Panc1 (cell line): ENCODE results near the gene ZNF398. TPM values are rescaled to one million over a fixed set of nuclear protein-coding genes. Genes with fewer than 3 reads are reported as not detected.

Experiments used
- ATAC-seq: fragments of 200-7000 bp; cut with Tn5 transposase; 2 replicates; pipeline ENCODE4 v1.9.1; 2020; ENCODE audit warnings: mild to moderate bottlenecking, moderate library complexity
- BruUV-seq: library from RNA; stranded (reverse); fragments of 400-500 nt; replicated peaks from 2 replicates; lab custom pipeline; 2021; lab: Mats Ljungman, UMichigan
- CTCF ChIA-PET: fragments of 300-600 bp; sonication (Branson Sonifier 250); formaldehyde crosslinking; loops from one replicate; lab custom pipeline; 2022; ENCODE audit warnings: antibody characterized with exemption; lab: Charles Lee
- POLR2A ChIA-PET: fragments of 300-600 bp; sonication (Branson Sonifier 250); formaldehyde crosslinking; loops from one replicate; lab custom pipeline; 2022; ENCODE audit warnings: antibody characterized with exemption; lab: Charles Lee
- DNase-seq: peaks from one replicate; pipeline ENCODE4 v3.0.0-alpha.2; 2010; ENCODE audit warnings: low read depth, low spot score
- H3K27ac ChIP-seq: 2 replicates; pipeline ENCODE4 v1.5.1; 2011; ENCODE audit warnings: mild to moderate bottlenecking, low read length, inconsistent platforms
- H3K27me3 ChIP-seq: fragments of 200-500 bp; sonication (Bioruptor generic); 2 replicates; pipeline ENCODE4 v1.6.0; 2014; ENCODE audit warnings: low read length, inconsistent platforms; ENCODE audit not compliant: control insufficient read depth, insufficient read depth
- H3K36me3 ChIP-seq: fragments of 200-500 bp; sonication (Bioruptor generic); 2 replicates; pipeline ENCODE4 v1.5.1; 2014; ENCODE audit warnings: inconsistent platforms, mild to moderate bottlenecking, low read length, moderate library complexity; ENCODE audit not compliant: control insufficient read depth, insufficient read depth
- H3K4me1 ChIP-seq: 2 replicates; pipeline ENCODE4 v1.5.1; 2011; ENCODE audit warnings: inconsistent platforms, mild to moderate bottlenecking, low read length, moderate library complexity; ENCODE audit not compliant: control insufficient read depth, insufficient read depth
- H3K4me3 ChIP-seq, 2 experiments: 2 replicates each; pipeline ENCODE4 v1.5.1; 2011 to 2012; ENCODE audit warnings: low read depth in 2 of 2, low read length in 2 of 2, mild to moderate bottlenecking in 2 of 2, inconsistent platforms in 1 of 2, moderate library complexity in 1 of 2
- H3K9me3 ChIP-seq: fragments of 200-500 bp; sonication (Bioruptor generic); 2 replicates; pipeline ENCODE4 v1.5.1; 2014; ENCODE audit warnings: low read depth, mild to moderate bottlenecking, inconsistent platforms, low read length, moderate library complexity; ENCODE audit not compliant: control insufficient read depth, insufficient read depth
- CTCF ChIP-seq: fragments of 450-650 bp; IDR thresholded peaks from 2 replicates; pipeline ENCODE4 v1.5.1; 2017; ENCODE audit warnings: mild to moderate bottlenecking
- POLR2AphosphoS5 ChIP-seq: IDR thresholded peaks from 2 replicates; pipeline ENCODE4 v1.6.1; 2012; ENCODE audit warnings: mild to moderate bottlenecking, low read depth, low read length, moderate library complexity
- REST ChIP-seq, 2 experiments: IDR thresholded peaks; 2 replicates each; pipeline ENCODE4 v1.6.1; 2011 to 2012; ENCODE audit warnings: low read depth in 2 of 2, control low read depth in 1 of 2, low read length in 1 of 2, mild to moderate bottlenecking in 1 of 2, moderate library complexity in 1 of 2; ENCODE audit not compliant: insufficient read depth in 1 of 2
- SIN3A ChIP-seq: IDR thresholded peaks from 2 replicates; pipeline ENCODE4 v1.6.1; 2012; ENCODE audit warnings: low read depth, mild to moderate bottlenecking, low read length, moderate library complexity, borderline replicate concordance; ENCODE audit not compliant: insufficient read depth
- TCF7L2 ChIP-seq: IDR thresholded peaks from 2 replicates; pipeline ENCODE4 v1.6.1; 2011; ENCODE audit warnings: mild to moderate bottlenecking, low read depth, low read length, inconsistent platforms
- in situ Hi-C: cut with HindIII; loops from 2 replicates; pipeline ENCODE4 v1.10.0; 2016; ENCODE audit warnings: low sequenced_read_pairs, low pct_unique_long_range_greater_than_20kb
- intact Hi-C: fragments of 100-400 bp; cut with micrococcal nuclease; formaldehyde crosslinking; loops from one replicate; pipeline ENCODE4 v1.10.0; 2022; ENCODE audit not compliant: unreplicated experiment
- total RNA-seq: library from RNA; stranded (reverse); gene quantifications from one replicate; pipeline ENCODE4 v1.2.1, GENCODE V29; 2021; ENCODE audit not compliant: unreplicated experiment

ZNF398 gene
- total RNA-seq, 1 experiment from 2014 or later, result 14.1 TPM

DNA sequence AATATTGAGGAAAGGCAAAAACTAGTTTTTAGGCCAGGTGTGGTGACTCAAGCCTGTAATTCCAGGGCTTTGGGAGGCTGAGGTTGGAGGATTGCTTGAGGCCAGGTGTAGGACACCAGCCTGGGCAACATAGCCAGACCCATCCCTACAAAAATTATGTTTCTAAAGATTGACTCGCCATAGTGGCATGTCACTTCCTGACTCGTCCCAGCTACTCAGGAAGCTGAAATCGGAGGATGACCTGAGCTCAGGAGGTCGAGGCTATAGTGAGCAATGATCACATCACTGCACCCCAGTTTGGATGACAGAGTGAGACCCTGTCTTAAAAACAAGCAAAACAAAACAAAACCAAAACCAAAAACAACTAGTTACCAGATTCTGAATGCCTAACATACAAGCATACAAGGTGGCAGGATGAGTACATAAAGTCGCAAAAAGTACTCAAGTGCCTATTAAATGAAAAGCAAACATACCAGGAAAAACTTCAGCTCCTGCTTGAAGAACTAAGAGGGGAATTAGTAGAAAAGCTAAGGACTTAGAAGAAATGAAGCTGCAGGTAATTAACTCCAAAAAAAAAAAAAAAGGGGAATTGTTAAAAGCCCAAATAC, 14.1 kb downstream of the ZNF398 start:
- Histone ChIP-seq H3K27me3 (no peaks in the 10 kb centered on the region), H3K4me1 (peaks cover 5% of the 10 kb centered on the region; the same call in 1 of the 2 replicates), H3K4me3 (no peak overlapping the region), H3K36me3 (peaks cover 9% of the 10 kb centered on the region; the same call in 1 of the 2 replicates), H3K27ac (no peak overlapping the region), H3K9me3 (no peaks in the 10 kb centered on the region)
- in situ Hi-C loops, result no loop called here
- CTCF ChIA-PET, result no interaction called here
- POLR2A ChIA-PET, result no interaction called here
- no peak for TF ChIP-seq CTCF
- no peak for TF ChIP-seq SIN3A
- no peak for TF ChIP-seq REST (IDR thresholded peaks at IDR 0.05; ENCODE audit: insufficient read depth in 1 of 2, low read depth in 2 of 2, low read length in 1 of 2)
- TF ChIP-seq TCF7L2, result no peak
- TF ChIP-seq POLR2AphosphoS5, result no peak
- BruUV-seq, result TSS peak; percentile 39
- intact Hi-C loops, result no loop called here
- DNase-seq, result no peak
- ATAC-seq, result no peak; the same call in 1 of the 2 replicates

DNA sequence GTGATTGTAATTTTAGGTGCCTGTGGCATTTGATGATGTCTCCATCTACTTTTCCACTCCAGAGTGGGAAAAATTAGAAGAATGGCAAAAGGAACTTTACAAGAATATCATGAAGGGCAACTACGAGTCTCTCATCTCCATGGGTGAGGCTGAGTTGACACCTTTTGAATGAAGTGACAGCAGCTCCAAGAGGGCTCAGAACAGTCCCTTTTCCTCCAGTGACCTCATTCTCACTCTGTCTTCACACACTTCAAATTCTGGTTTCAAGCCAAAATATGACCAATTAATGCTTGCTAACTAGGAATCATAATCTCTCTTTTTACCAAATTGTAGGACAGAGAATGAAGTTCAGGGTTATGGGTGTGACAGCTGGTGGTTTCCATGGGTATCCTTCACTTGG, 18.9 kb downstream of the ZNF398 start:
- Histone ChIP-seq H3K4me3 (no peak overlapping the region), H3K27ac (no peak overlapping the region), H3K36me3 (peaks cover 23% of the 10 kb centered on the region), H3K4me1 (peaks cover under 1% of the 10 kb centered on the region; the same call in 1 of the 2 replicates), H3K27me3 (no peaks in the 10 kb centered on the region), H3K9me3 (no peaks in the 10 kb centered on the region)
- POLR2A ChIA-PET, result interaction anchor here (0.6 kb wide), 1 partner anchor 23 kb away, joined by 3 read pairs; no protein-coding TSS in a partner anchor
- intact Hi-C loops (no loop called here), in situ Hi-C loops (no loop called here)
- CTCF ChIA-PET, result no interaction called here
- ATAC-seq, result no peak
- no peak for DNase-seq
- TF ChIP-seq POLR2AphosphoS5 (no peak), TCF7L2 (no peak), CTCF (no peak), REST (IDR thresholded peaks at IDR 0.05; ENCODE audit: insufficient read depth in 1 of 2, low read depth in 2 of 2, low read length in 1 of 2) (no peak), SIN3A (no peak)
- no TSS peak for BruUV-seq
